Measurements from ENCODE around the gene MCM3.
A peak's percentile ranks its signal among the peaks of the same experiment; 100 is the strongest.

Gene MCM3

DNA sequence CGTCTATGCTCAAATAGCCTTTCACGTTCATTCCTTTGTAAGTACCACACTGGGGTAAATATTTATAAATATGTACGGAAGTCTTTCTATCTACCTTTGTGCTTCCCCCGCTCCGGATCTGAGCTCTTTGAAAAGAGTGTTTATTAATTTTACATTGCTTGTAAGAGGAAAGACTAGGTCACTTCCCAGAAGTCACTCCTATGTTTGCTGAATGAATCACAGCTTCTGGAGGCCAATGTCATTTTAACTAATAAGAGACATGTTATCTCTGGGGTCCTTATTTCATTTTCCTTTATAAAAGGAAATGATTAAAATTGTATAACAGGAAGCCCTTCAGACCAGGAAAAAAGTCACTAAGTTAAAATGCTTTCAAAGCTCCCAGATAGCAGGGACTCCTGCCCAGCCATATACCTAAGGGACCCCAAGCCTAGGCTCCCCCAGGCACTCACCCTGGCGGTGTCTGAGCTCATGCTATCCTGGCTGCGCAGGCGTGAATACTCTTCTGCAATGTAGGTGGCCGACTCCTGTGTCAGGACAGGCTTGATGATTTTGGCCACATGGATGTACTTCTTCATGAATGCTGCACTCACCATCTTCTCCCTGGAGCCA lies 12.6 kb downstream of the MCM3 start:
- no peak for TF ChIP-seq CTCF (IDR thresholded peaks at IDR 0.05; ENCODE audit: insufficient read depth, missing control alignments)
- FAIRE-seq, result no peak
- DNase-seq (ENCODE audit: insufficient read length, low spot score), result no peak

DNA sequence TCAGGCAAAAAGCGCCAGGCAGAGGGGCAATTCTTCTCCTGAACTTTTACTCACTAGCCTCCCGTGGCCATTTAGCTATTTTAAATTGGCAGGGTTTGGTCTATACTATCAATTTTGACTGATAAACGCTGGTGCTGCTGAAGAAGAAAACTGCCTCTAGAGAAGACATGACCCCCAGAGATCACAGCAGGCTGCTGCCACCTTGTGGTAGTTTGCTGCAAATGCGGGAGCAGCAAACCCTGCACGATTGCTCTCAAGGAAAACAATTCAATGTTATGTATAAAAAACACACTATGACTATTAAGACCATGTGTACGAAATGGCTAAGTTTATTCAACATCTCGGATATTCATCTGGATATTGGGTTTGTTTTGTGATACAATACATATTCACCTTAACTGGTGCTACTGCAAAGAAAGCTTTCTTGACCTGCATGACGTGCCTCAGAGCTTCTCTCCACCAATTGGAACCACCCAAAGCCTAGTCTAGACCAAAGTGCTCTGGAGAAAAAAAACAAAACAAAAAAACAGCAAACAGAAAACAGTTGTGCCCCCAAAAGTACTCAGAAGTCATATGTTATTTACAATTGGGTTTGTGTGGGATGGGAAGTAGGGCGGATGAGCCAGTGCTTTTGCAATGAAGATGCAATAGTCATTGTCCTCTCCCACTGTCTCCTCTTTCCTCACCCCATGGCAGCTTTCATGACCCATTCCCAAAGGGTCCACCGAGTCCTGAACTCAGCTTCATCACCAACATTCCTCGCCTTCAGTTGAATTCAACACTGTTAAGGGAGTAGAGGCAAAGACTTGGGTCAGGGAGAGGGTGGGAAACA lies 20.6 kb downstream of the MCM3 start:
- TF ChIP-seq CTCF (IDR thresholded peaks at IDR 0.05; ENCODE audit: insufficient read depth, missing control alignments), result peak; percentile 94
- FAIRE-seq, result no peak
- DNase-seq (ENCODE audit: insufficient read length, low spot score), result no peak

- TF ChIP-seq CTCF (IDR thresholded peaks at IDR 0.05; ENCODE audit: insufficient read depth, missing control alignments), result no peak
- DNase-seq (ENCODE audit: insufficient read length, low spot score), result no peak
- FAIRE-seq, result no peak
Observed at GRCh38 chr6:52262620-52263344, 21.8 kb downstream of the MCM3 start.

DNA sequence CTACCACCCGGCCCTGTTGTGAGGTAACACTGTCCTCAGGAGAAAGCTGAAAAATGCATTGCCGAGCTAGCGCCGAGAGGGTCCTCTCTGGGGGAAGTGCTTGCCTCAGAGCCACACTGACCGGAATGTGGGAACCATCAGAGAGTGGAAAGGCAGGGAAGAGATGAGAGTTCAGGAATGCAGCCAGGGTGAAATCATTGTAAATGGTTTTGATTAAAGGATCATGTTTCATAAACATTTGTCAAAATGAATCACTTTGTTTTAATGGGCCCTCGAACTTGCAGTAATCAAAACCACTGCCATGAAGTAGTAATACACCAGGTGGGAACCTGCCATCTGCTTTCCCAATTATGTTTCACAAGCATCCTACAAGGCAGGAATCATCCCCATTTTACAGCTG lies 23.3 kb downstream of the MCM3 start:
- no peak for TF ChIP-seq CTCF (IDR thresholded peaks at IDR 0.05; ENCODE audit: insufficient read depth, missing control alignments)
- no peak for DNase-seq (ENCODE audit: insufficient read length, low spot score)
- FAIRE-seq, result no peak

DNA sequence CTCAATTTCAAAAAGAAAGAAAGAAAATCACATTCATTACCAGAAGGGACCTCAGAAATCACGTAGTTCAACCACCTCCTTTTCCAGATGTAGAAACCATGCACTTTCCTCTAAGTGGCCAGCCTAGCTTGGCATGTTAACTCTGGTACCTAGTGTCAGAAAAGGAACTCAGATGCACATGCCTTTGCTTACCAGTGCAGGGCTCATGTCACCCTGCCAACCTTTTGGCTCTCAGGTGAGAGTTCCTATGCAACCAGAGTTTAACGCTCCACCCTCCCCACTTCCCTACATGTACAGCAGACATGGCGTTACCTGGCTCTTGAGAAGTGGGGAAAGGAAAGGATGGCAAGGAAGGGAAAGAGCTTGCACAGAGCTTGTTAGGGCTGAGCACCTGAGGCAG lies 23.9 kb downstream of the MCM3 start:
- DNase-seq (ENCODE audit: insufficient read length, low spot score) (no peak), FAIRE-seq (no peak)
- TF ChIP-seq CTCF (IDR thresholded peaks at IDR 0.05; ENCODE audit: insufficient read depth, missing control alignments), result no peak

- FAIRE-seq, result no peak
- TF ChIP-seq CTCF (IDR thresholded peaks at IDR 0.05; ENCODE audit: insufficient read depth, missing control alignments), result no peak
- no peak for DNase-seq (ENCODE audit: insufficient read length, low spot score)
Observed at GRCh38 chr6:52255434-52255833, 29.1 kb downstream of the MCM3 start.
